CD4-positive, alpha-beta T cell treated with Interleukin-2 at 100 ng/mL for 4 hours (primary cell): ENCODE measurements around the gene CDR2L.
"Not testable (repeated sequence)": the region's sequence is repeated elsewhere in the genome, so short reads cannot be mapped to it uniquely, and the experiment has no call there.

Source experiments
- DNase-seq: peaks from one replicate; pipeline ENCODE4 v3.0.0-alpha.2; 2020; ENCODE audit warnings: low spot score

Gene CDR2L

DNA sequence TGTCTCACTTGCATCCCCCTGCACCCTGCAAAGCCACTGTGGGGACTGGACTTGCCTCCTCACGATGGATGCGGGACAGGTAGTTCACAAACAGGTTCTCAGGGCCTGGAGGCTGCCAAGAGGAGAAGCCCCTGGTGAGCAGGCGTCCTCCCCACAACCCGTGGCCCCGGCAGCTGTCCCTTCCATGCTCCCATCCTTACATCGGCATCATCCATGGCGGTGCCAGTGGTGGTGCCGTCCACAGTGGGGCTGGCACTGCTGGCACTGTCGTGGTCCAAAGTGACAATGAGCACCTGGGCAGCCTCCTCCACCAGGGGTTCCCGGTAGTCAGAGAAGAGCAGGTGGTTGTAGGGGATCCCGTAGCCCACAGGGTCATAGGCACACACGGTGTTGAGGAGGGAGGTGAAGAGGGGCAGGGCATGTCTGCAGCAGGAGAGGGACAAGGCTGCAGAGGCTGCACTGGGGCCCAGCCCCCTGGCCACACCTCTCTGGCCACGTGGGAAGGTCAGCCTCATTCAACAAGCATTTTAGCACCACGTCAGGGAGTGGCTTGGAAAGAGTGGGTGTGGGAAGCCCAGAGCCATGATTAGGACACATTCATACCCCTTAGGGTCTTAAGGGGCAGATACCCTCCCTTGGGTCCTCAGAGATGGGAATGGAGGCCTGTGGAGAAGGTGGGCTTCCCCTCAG lies 27.5 kb upstream of the CDR2L start:
- DNase-seq: no peak

DNA sequence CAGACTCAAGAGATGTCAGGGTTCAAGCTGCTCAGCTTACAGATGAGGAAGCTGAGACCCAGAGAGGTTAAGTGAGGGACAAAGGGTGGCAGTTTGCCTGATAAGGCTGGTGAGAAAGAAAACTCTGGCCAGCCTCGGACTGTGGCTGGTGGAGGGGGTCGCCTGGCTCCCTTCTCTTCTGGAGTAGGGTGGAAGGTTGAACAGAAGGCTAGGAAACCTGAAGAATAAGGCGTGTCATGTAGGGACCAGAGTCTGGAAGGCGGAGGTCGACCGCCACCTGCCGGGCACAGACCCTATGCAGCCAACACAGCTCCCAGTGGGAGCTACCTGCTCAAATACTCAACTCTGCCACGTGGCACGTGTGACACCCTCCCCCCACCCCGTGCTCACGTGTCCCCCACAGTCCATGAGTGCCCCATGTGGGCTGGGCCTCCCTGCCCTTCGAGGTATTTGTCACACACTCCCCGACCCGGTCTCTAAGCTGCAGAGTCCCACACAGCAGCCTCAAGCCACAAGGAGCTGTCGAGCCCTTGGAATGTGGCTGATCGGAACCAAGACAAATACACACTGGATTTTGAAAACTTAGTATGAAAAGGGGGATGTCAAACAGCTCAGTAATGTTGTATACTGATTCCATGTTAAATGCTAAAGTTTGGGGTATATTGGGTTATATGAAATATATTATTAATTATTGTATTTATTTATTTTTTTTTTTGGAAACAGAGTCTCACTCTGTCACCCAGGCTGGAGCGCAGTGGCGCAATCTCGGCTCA lies 26.7 kb upstream of the CDR2L start:
- DNase-seq: peak; percentile 49

DNA sequence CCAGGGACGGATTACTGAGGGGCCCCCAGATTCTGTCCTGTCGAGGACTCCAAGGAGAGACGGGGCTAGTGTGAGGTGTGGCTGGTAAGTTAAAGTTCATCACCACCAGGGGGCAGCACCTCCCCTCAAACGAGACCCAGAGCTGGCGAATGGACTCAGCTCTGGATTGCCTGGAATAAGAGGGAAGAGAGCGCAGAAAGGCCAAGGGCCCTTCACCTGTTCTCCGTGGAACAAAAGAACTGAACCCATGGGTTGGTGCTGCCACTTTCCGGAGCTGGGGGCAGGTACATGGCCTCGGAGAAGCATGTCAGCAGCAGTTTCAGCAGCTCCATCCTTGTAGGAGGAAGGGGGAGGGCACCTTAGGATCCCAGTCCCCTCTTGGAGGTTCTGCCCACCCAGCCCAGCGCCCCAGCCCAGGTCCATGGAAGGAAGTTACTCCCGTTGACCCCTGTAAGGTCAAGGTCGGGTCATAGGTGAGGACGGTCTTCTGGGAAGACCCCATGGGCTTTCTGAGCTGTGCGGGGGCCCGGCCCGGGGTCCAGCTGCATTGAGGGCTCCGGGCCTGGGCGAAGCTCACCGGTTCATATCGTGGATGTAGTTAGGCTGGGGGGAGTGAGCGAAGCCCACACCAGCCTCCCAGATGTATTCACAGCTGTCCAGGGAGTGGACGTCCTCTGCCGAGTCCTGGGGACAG lies 25.6 kb upstream of the CDR2L start:
- peak; percentile 84 for DNase-seq

DNA sequence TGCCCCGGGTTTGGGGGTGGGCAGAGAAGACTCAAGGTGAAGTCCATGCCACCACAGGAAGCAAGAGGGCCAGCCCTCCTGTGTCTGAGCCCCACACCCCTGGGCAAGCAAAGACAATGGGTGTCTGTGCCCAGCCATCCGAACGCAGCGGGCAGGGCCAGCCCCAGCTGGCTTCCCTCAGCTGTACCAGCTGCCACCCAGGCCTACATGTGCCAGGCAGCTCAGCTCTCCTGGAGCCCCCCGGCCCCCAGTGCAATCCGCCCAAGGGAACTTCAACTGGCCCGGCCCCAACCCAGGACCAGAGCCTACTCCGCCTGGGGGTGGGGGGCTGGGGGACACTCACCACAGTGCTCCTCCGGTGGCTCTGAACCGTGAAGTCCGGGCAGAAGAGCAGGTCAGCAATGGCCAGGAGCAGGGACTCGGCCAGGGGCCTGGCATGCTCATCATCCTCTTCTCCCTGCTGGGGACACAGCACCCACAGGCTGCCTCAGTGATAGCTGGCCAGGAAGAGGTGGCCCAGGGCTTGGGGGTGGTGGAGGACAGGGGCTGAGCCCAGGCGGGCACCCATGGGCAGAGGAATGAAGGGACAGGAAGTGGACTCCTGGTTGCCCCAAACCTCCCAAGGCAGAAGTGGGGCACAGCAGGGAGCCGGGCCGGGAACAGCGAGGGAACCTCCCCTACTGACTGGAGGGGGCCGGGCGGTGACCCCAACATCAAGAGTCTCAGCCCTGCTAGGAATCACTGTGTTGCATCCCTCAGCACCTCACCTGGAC lies 24.6 kb upstream of the CDR2L start:
- no peak for DNase-seq

DNA sequence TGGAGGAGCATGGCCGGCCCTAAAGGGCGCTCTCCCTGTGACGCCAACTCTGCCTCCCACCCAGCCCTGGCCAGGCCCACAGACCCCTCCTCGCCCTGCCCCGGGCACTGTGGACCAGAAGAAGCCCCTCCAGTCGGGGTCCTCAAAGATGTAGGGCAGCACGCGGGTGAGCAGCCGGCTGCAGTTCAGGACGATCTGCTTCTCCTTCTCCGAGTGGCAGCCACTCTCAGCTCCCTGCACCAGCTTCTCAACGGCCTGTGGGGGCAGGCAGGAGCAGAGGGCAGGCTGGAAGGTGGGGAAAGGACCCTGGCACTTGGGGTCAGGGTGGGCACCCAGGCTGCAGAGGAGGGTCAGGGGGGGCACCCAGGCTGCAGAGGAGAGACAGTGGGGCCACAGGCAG lies 23.8 kb upstream of the CDR2L start:
- no peak for DNase-seq

DNA sequence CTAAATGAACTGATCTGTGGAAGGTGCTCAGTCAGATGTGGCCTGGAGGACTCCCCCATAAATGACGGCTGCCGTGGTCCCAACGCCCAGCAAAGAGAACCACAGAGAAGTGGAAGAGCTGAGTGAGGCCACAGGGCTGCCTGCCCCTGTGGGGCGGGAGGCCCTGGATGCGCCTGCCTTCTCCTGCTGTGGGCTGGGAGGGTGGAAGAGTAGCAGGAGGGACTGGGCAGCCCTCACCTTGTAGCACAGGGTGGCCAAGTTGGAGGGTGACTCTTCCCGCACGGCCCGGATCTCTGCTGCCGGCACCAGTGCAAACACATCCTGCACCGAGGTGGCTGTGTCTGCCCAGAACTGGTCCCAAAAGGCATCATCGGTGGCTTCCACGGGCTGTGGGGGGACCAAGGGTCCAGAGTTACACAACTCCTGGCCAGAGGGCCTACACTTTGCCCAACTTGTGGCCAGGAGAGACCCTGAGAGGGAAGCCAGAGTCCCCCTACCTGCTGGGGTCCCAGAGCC lies 23.1 kb upstream of the CDR2L start:
- no peak for DNase-seq

DNA sequence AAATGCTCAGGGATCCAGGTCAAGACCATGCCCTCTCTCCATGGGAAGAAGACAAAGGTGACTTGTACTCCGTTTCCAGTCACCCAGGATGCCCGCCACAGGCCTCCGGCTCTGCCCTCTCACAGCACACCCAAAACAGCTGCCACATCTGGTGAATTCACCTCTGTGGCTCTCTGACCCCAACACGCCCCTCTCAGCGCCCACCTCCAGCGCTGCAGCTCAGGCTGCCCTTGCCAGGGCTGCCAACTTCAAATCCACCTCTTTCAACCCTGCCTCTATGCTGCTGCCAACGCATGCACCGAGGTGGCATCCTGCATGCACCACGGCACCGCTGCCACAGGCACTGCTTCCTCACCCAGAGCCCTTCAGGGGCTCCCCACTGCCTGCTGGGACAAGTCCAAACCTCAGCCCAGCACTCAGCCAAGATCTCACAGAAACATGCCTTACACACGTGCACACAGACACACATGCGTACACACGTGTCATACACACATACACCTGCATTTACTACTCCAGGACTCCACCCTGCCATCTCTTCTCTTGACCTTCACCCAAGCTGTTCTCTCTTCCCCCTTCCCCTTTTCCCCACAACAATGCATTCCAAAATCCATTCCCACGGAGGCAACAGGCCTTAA lies 22.3 kb upstream of the CDR2L start:
- DNase-seq: no peak

DNA sequence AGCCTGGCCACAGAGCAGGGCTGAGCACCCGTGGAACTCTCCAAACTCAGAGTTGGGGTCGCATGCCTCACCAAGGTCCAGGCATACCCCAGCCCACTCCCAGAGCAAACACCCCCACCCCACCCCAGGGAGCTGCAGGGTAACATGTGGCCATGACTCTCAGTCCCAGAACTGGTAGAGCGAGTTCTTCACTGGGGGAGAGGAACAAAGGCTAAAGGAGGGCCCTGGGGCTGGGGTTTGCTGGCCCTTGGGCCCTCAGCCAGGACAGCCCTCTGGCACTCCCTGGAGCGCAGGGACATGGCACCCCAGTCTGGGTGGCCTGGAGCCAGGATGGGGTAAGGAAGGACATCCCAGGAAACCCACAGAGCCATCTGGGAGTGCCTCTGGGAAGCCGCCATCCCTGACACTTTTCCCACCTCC lies 19.1 kb upstream of the CDR2L start:
- no peak for DNase-seq

DNA sequence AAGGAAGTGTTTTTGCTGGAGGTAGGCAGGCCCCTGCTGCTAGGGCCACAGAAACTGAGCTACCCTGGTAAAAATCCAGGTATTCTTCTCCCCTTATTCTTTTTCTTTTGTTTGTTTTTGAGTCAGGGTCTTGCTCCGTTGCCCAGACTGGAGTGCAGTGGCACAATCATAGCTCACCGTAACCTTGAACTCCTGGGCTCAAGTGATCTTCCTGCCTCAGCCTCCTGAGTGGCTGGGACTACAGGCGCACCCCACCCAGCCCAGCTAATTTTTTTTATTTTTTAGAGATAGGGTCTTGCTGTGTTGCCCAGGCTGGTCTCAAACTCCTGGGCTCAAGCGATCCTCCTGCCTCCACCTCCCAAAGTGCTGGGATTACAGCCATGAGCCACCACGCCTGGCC lies 17.9 kb upstream of the CDR2L start:
- not testable (repeated sequence) for DNase-seq

DNA sequence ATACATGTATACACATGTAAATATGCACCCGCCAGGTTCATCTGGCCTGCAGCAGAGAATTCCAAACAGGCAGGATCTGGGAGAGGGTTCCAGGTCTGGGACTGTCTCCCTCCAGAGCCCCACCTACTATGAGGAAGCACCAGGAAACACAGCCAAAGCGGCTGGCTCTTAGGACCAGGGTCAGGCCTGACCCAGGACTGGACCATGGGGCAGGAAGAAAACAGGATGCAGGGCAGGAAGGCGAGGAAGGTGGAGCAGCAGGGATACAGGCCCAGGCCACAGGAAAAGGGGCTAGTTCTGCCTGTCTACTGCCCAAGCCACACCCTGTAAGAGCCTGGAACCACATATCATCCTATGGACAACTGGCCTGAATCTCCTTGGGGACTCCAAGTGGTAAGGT lies 17.0 kb upstream of the CDR2L start:
- DNase-seq: no peak

DNA sequence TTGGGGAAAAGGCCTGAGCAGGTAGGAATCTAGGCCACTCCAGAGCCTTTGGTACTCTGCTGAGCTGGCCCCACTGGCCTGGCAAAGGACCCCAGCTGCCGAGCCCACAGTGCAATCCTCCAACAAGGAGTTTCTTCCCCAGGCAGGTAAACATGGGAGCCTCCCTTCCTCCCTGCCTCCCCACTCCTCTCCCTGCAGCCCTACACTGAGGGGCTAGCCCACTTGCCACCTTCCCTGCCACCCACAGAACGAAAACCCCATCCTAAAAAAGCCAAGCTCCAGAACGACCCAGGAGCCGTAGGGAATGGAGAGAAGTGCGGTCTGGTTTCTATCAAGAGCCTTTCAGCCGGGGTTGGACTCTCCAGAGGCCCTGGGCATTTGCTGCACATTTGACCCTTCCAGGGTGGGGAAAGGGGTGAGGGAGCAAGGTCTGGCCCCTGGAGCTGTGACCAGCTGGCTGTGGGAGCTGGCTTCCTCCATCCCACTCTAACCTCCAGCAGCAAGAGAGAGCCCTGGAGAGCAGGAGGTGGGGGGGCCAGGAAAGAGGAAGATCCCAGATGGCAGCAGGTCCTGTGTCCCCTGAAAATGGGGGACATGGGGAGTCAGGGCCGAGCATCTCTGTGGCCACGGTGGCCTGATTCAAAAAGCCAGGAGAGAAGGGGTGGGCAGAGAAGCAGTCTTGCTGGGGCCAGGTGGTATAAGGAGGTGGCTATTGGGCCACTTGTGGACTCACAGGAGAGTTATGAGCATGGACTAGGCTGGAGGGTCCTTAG lies 16.2 kb upstream of the CDR2L start:
- DNase-seq: no peak

DNA sequence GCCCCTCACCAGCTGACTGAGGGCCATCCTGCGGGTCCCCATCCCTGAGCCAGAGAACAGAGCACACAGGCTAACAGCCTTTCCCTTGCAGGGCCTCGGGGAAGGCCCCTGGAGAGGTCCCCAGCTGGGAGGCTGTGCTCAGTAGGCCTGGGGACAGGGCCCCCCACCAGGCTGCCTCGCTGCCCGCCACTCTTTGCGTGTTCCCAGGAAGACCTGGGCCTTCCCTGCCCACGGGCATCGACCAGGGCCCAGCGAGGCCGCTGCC lies 15.7 kb upstream of the CDR2L start:
- DNase-seq: no peak

DNA sequence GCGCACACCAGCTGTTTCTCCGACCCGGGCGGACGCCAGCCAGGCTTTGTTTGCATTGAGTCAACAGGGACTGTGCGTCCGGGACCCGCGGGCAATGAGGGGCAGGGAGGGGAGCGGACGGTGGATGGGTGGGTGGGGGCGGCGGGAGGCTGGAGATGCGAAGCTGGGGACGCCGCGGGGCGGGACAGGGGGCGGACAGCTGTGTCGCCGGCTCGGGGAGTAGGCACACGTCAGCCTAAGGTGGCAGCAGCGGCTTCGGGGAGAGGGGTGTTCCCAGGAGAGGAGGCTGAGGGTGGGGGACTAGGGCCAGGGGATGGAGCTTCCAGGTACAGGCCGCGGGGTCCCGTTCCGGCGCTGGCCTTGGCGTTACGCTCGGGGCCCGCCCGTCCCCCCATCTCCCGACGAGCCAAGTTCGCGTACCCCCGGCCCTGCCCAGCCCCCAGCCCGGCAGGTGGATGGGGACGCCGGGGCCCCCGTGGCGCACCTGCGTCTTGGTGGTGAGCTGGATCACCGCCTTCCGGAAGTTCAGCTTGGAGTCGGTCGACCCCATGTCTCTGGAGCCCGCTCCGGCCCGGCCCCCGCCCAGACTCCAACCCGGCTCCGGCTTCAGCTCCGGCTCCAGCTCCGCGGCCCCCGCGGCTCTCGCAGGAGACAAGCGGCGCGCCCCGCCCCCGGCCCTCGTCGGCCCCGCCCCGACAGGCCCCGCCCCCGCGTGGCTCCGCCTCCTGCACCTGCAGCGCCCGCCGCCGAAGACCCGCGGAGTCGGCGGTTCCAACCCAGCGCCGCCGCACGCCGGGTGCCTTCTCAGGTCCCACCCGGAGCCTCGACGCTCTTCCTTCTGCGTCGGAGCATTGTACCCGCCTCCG lies 15.1 kb upstream of the CDR2L start, which contains the start of gene HID1:
TSS of gene HID1 (minus strand) at position 653 of the 866 bp plus-strand sequence. CDS start at position 550, 103 bp downstream.
- peak; percentile 76 for DNase-seq

DNA sequence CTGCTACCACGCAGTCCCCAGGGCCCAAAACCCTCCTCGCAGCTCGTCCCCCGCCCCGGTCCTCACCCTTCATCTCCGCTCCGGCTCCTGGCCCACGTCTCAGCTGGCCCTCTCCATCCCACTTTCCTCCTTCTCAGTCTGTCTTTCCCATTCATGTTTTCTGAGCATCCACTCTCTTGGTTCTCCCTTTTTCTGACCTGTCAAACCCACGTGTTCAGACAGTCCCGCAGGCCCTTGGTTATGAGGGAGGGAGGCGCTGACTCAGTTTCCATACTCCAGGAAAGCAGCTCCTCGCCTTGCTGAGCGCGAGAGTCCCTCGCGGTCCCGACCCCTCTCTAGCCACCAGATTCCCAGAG lies 14.5 kb upstream of the CDR2L start:
- no peak for DNase-seq

DNA sequence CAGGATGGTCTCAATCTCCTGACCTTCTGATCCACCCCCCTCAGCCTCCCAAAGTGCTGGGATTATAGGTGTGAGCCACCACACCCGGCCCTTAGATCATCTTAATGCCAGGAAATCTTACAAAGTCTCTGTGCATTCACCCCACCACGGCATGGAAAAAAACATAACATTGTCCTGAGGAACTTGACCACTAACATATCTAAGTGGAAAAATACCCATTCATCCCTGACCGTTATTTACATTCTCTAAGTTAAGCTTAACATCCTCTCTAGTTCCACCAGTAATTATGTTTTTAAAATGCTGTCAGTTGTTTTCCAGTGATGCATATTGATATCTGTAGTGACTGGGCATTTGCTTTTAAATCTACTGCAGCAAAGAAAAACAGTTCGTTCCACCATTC lies 11.5 kb upstream of the CDR2L start:
- no peak for DNase-seq

DNA sequence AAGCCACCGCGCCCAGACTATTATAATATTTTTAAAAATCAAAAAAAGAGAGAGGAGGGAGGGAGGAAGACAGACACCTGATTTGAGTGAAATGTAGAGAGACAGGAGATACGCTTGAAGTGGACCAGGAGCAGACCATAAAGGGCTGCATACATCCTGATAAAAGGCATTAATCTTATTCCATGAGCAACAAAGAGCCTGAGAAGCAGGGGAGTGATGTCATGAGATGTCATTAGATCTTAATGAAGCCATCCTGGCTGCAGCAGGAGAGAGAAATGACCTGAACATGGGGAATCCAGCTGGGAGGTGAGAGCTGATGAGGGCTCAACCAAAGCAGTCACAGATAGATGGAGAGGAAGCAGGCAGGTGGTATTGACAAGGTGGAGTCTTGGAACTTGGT lies 9.6 kb upstream of the CDR2L start:
- no peak for DNase-seq

DNA sequence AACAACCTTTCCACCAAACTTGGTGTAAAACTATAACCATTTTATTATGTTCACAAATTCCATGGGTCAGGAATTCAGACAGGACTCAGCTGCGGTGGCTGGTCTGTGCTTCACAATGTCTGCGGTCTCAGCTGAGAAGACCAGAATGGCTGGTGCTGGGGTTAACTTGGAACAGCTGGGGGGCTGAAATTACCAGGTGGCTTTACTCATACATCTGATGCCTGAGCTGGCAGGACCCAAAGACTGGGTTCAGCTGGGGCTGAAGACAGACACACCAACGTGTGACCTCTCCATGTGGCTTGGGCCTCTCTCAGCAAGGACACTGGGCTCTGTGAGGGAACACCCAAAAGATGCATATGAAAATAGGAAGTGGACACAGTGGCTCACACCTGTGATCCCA lies 9.2 kb upstream of the CDR2L start:
- DNase-seq: no peak

DNA sequence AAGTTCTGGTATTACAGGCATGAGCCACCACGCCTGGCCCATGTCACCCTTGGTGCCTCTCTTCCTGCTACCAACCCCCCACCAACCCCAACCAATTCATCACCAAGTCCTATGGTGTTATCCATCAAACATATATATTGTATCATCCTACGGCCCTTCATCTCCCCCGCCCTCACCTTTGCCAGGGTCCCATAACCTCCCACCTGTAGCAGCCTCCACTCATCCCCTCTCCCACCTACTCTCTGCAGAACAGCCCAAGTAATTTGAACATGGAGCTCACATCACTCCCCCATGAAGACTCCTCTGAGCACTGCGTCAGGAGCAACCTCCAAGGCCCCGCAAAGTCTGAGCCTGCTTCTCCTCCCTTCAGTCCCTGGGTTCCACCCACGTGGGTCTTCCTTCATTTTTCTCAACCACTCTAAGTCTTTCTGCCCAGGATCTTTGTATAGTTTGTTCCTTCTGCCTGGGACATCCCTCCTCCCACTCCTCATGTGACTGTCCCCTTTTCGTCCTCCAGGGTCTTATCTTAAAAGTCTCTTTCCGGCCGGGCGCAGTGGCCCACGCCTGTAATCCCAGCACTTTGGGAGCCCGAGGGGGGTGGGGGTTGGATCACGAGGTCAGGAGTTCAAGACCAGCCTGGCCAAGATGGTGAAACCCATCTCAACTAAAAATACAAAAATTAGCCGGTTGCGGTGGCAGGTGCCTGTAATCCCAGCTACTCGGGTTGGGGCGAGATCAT lies 7.9 kb upstream of the CDR2L start:
- DNase-seq: no peak

DNA sequence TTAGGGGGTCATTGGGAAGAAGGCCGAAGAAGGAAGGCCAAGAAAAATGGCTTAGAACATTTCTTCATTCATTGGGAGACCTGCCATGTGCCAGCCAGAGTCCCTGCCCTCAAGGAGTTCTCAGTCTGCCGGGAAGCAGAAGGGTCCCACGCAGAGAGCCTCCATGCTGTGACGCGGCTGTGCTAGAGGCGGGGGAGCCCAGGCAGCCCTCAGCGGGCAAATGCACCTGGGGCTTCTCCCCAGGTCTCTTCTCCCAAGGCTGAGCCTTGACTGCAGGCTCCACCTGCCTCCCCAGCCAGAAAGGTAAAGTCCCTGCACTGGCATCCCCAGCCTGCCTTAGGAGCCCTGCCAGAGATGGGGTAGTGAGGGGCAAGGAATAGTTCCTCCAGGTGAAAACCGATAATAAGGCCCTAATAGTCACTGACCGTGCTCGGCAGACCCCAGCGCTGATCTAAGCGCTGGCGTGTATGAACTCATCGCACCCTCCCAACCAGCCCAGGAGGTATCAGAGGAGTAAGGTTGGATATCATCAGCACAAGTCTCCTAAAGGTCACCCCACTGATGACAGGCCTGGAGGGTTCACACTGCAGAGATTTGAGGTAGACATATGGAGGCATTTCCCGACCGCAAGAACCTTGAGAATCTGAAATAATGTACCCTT lies 6.0 kb upstream of the CDR2L start:
- DNase-seq: no peak
